GM23248 (cell line): ENCODE results near the gene TANK. TPM values are rescaled to one million over a fixed set of nuclear protein-coding genes. Genes with fewer than 3 reads are reported as not detected.

Experiments
- DNase-seq: peaks from one replicate; pipeline ENCODE4 v3.0.0-alpha.2; 2015
- H2AFZ ChIP-seq: fragments of 200-600 bp; sonication (generic); 2 replicates; pipeline ENCODE4 v1.6.1; 2016; ENCODE audit warnings: antibody characterized with exemption
- H3F3A ChIP-seq: fragments of 200-600 bp; sonication (generic); 2 replicates; pipeline ENCODE4 v1.6.1; 2016; ENCODE audit warnings: mild to moderate bottlenecking, antibody characterized with exemption, mixed run types; ENCODE audit not compliant: insufficient read depth
- H3K27ac ChIP-seq: fragments of 200-600 bp; sonication (generic); 2 replicates; pipeline ENCODE4 v1.5.1; 2016; ENCODE audit warnings: mild to moderate bottlenecking
- H3K27me3 ChIP-seq: fragments of 200-600 bp; sonication (generic); replicated peaks from 2 replicates; pipeline ENCODE4 v1.6.1; 2016; ENCODE audit warnings: mild to moderate bottlenecking; ENCODE audit not compliant: insufficient read depth
- H3K36me3 ChIP-seq: fragments of 200-600 bp; sonication (generic); 2 replicates; pipeline ENCODE4 v1.6.1; 2016; ENCODE audit warnings: low read depth, mild to moderate bottlenecking
- H3K4me1 ChIP-seq: fragments of 200-600 bp; sonication (generic); 2 replicates; pipeline ENCODE4 v1.6.1; 2016; ENCODE audit warnings: mild to moderate bottlenecking; ENCODE audit not compliant: insufficient read depth
- H3K4me2 ChIP-seq: fragments of 200-600 bp; sonication (generic); one replicate; pipeline ENCODE4 v1.6.1; 2016; ENCODE audit warnings: mild to moderate bottlenecking; ENCODE audit not compliant: unreplicated experiment
- H3K4me3 ChIP-seq: fragments of 200-600 bp; sonication (generic); 2 replicates; pipeline ENCODE4 v1.5.1; 2016; ENCODE audit warnings: mild to moderate bottlenecking
- H3K79me2 ChIP-seq: fragments of 200-600 bp; sonication (generic); 2 replicates; pipeline ENCODE4 v1.6.1; 2016; ENCODE audit warnings: mild to moderate bottlenecking; ENCODE audit not compliant: insufficient read depth
- H3K9ac ChIP-seq: fragments of 200-600 bp; sonication (generic); 2 replicates; pipeline ENCODE4 v1.6.1; 2016; ENCODE audit warnings: mild to moderate bottlenecking
- H3K9me2 ChIP-seq: fragments of 200-600 bp; sonication (generic); 2 replicates; pipeline ENCODE4 v1.6.1; 2016; ENCODE audit warnings: mixed run types, mild to moderate bottlenecking, moderate library complexity; ENCODE audit not compliant: insufficient read depth
- H3K9me3 ChIP-seq: fragments of 200-600 bp; sonication (generic); one replicate; pipeline ENCODE4 v1.6.1; 2017; ENCODE audit warnings: low read depth
- H4K20me1 ChIP-seq: fragments of 200-600 bp; sonication (generic); 2 replicates; pipeline ENCODE4 v1.6.0; 2016; ENCODE audit not compliant: insufficient read depth
- EZH2 ChIP-seq: fragments of 200-600 bp; sonication (generic); IDR thresholded peaks from 2 replicates; pipeline ENCODE4 v1.6.1; 2018; ENCODE audit warnings: antibody characterized with exemption, mild to moderate bottlenecking; ENCODE audit not compliant: insufficient read depth, poor library complexity, severe bottlenecking
- EZH2phosphoT487 ChIP-seq: fragments of 200-600 bp; sonication (generic); IDR thresholded peaks from 2 replicates; pipeline ENCODE4 v1.6.1; 2018; ENCODE audit warnings: antibody characterized with exemption, moderate library complexity, mild to moderate bottlenecking, low read depth; ENCODE audit not compliant: insufficient read depth
- WGBS, 2 experiments: methylation state at CpG; one replicate each; pipeline ENCODE4 v1.1.6; 2015 to 2017; ENCODE audit warnings: low lambda C conversion rate in 2 of 2, low coverage in 1 of 2; ENCODE audit errors: missing lambda C conversion rate in 2 of 2; 5-methylcytosine and 5-hydroxymethylcytosine counted together
- in situ Hi-C: fragments of 300-500 bp; cut with MboI; formaldehyde crosslinking; loops from 2 replicates; pipeline ENCODE4 v1.15.0; 2020
- polyA plus RNA-seq: library from polyadenylated mRNA; unstranded; fragments of >200 nt; fragmentation: Nextera tagmentation; extraction: Ambion mirVana; gene quantifications from 2 replicates; pipeline ENCODE4 v1.2.1, GENCODE V29; 2016
- total RNA-seq: library from RNA; depleted of rRNA; stranded (reverse); fragments of >200 nt; shearing (Covaris generic); gene quantifications from 2 replicates; pipeline ENCODE4 v1.2.3, GENCODE V29; 2014

The TANK gene
- total and polyA plus RNA-seq, 2 experiments from 2014 or later, result 60.4 to 84.4 TPM

GRCh38 chr2:161230959-161231358, 70.7 kb downstream of the TANK start:
- no peaks in the 10 kb centered on the region for H3K9me2 ChIP-seq
- H3K36me3 ChIP-seq, result peaks cover 43% of the 10 kb centered on the region
- peaks cover 9% of the 10 kb centered on the region for H3K4me1 ChIP-seq
- no peaks in the 10 kb centered on the region for H3K27me3 ChIP-seq
- H3K9ac ChIP-seq, result no peak overlapping the region
- H3K4me2 ChIP-seq, result no peak overlapping the region
- in situ Hi-C loops, result no loop called here
- H4K20me1 ChIP-seq, result no peaks in the 10 kb centered on the region
- 97 to 99% methylated on average over 4 of the region's 4 CpGs for WGBS, 2 experiments
- peaks cover 30% of the 10 kb centered on the region for H3F3A ChIP-seq
- H3K79me2 ChIP-seq, result 0 out of 2 replicates have a peak, but pooled peaks cover 8% of the 10 kb centered on the region
- no peak overlapping the region for H3K4me3 ChIP-seq
- no peak for TF ChIP-seq EZH2phosphoT487
- H3K27ac ChIP-seq, result no peak overlapping the region
- no peak for DNase-seq
- no peaks in the 10 kb centered on the region for H3K9me3 ChIP-seq
- H2AFZ ChIP-seq, result no peak overlapping the region

GRCh38 chr2:161232571-161232970, 72.3 kb downstream of the TANK start:
- no peak overlapping the region for H3K9ac ChIP-seq
- H3K79me2 ChIP-seq, result 0 out of 2 replicates have a peak, but pooled peaks cover 8% of the 10 kb centered on the region
- no peaks in the 10 kb centered on the region for H4K20me1 ChIP-seq
- H3K36me3 ChIP-seq, result peaks cover 36% of the 10 kb centered on the region
- H3K27ac ChIP-seq, result no peak overlapping the region
- H3K9me2 ChIP-seq, result no peaks in the 10 kb centered on the region
- no peak for TF ChIP-seq EZH2
- TF ChIP-seq EZH2phosphoT487, result no peak
- peaks cover 13% of the 10 kb centered on the region for H3K4me1 ChIP-seq
- H3K4me3 ChIP-seq, result no peak overlapping the region
- in situ Hi-C loops, result no loop called here
- no peak for DNase-seq
- H3K27me3 ChIP-seq, result no peaks in the 10 kb centered on the region
- H2AFZ ChIP-seq, result no peak overlapping the region
- H3F3A ChIP-seq, result peaks cover 37% of the 10 kb centered on the region
- H3K4me2 ChIP-seq, result no peak overlapping the region
- no peaks in the 10 kb centered on the region for H3K9me3 ChIP-seq

- TF ChIP-seq EZH2phosphoT487 (no peak), EZH2 (no peak)
These were observed 73.7 kb downstream of the TANK start for GRCh38 chr2:161233858-161234431.

GRCh38 chr2:161234627-161235026, 74.4 kb downstream of the TANK start:
- no peaks in the 10 kb centered on the region for H3K9me2 ChIP-seq
- peaks cover 36% of the 10 kb centered on the region for H3K36me3 ChIP-seq
- 92 to 95% methylated on average over 2 of the region's 2 CpGs for WGBS, 2 experiments
- no peaks in the 10 kb centered on the region for H3K9me3 ChIP-seq
- H3K4me1 ChIP-seq, result peaks cover 4% of the 10 kb centered on the region
- no peak overlapping the region for H3K4me2 ChIP-seq
- no peak overlapping the region for H3K9ac ChIP-seq
- in situ Hi-C loops, result no loop called here
- H2AFZ ChIP-seq, result no peak overlapping the region
- H3K27ac ChIP-seq, result no peak overlapping the region
- H4K20me1 ChIP-seq, result no peaks in the 10 kb centered on the region
- DNase-seq, result no peak
- TF ChIP-seq EZH2 (no peak), EZH2phosphoT487 (no peak)
- H3K79me2 ChIP-seq, result 0 out of 2 replicates have a peak, but pooled peaks cover 8% of the 10 kb centered on the region
- peaks cover 17% of the 10 kb centered on the region; the same call in 1 of the 2 replicates for H3F3A ChIP-seq
- H3K4me3 ChIP-seq, result no peak overlapping the region
- H3K27me3 ChIP-seq, result no peaks in the 10 kb centered on the region

More at GRCh38 chr2:161233858-161234431, 73.7 kb downstream of the TANK start:
- Histone ChIP-seq H3K4me2 (no peak overlapping the region), H3K4me1 (peaks cover 4% of the 10 kb centered on the region), H2AFZ (no peak overlapping the region), H3K9me3 (no peaks in the 10 kb centered on the region), H3K4me3 (no peak overlapping the region), H3K27me3 (no peaks in the 10 kb centered on the region), H3K36me3 (peaks cover 36% of the 10 kb centered on the region), H4K20me1 (no peaks in the 10 kb centered on the region), H3K27ac (no peak overlapping the region), H3K79me2 (0 out of 2 replicates have a peak, but pooled peaks cover 8% of the 10 kb centered on the region), H3F3A (peaks cover 23% of the 10 kb centered on the region), H3K9me2 (no peaks in the 10 kb centered on the region), H3K9ac (no peak overlapping the region)
- in situ Hi-C loops, result no loop called here
- no peak for DNase-seq
- 96 to 98% methylated on average over 2 of the region's 2 CpGs for WGBS, 2 experiments
